Kidney (tissue), 14 donors: ENCODE measurements around the gene DUT. TPM values are rescaled to one million over a fixed set of nuclear protein-coding genes. Genes with fewer than 3 reads are reported as not detected.

Experiments
- DNase-seq, 5 donors: peaks; one replicate each; pipeline ENCODE4 v3.0.0-alpha.2; 2013 to 2020
- FAIRE-seq: peaks from 2 replicates; lab custom pipeline; 2012; peaks lifted over from hg19 to GRCh38; lab: Jason Lieb, UNC
- H3K27ac ChIP-seq, 2 donors: one replicate each; pipeline ENCODE4 v1.7.0; 2013; ENCODE audit warnings: low read depth in 2 of 2, low read length in 2 of 2, inconsistent platforms in 1 of 2
- H3K27me3 ChIP-seq: one replicate; pipeline ENCODE4 v1.7.1; 2013; ENCODE audit warnings: low read length, inconsistent platforms; ENCODE audit not compliant: control insufficient read depth, insufficient read depth
- H3K36me3 ChIP-seq, 3 donors: one replicate each; pipeline versions ENCODE4 v1.7.0 to v1.7.1; 2013; ENCODE audit warnings: low read length in 3 of 3, control low read depth in 1 of 3, inconsistent platforms in 1 of 3; ENCODE audit not compliant: insufficient read depth in 3 of 3, control insufficient read depth in 2 of 3
- H3K4me1 ChIP-seq, 3 donors: one replicate each; pipeline versions ENCODE4 v1.7.0 to v1.7.1; 2013; ENCODE audit warnings: low read length in 3 of 3, inconsistent platforms in 1 of 3, low read depth in 1 of 3; ENCODE audit not compliant: control insufficient read depth in 2 of 3, insufficient read depth in 2 of 3
- H3K4me3 ChIP-seq, 3 donors: one replicate each; pipeline versions ENCODE4 v1.7.0 to v1.8.1; 2013; ENCODE audit warnings: low read length in 3 of 3, control low read depth in 1 of 3, inconsistent platforms in 1 of 3
- H3K9ac ChIP-seq, 3 donors: one replicate each; pipeline versions ENCODE4 v1.7.0 to v1.7.1; 2013; ENCODE audit warnings: low read length in 3 of 3, control low read depth in 1 of 3, inconsistent platforms in 1 of 3
- H3K9me3 ChIP-seq, 3 donors: one replicate each; pipeline versions ENCODE4 v1.7.0 to v1.7.1; 2013; ENCODE audit warnings: low read length in 3 of 3, control low read depth in 1 of 3, inconsistent platforms in 1 of 3; ENCODE audit not compliant: control insufficient read depth in 2 of 3, insufficient read depth in 1 of 3
- CTCF ChIP-seq: IDR thresholded peaks from 3 replicates; pipeline ENCODE4 v1.5.1; 2012; ENCODE audit warnings: mild to moderate bottlenecking, moderate library complexity, borderline replicate concordance; ENCODE audit not compliant: insufficient read depth; ENCODE audit errors: extremely low read depth
- intact Hi-C: fragments of 100-400 bp; cut with DNase I; formaldehyde crosslinking; loops from one replicate; pipeline ENCODE4 v1.11.1; 2022
- polyA plus RNA-seq: library from polyadenylated mRNA; stranded (reverse); fragments of 350-450 nt; fragmentation: Illumina TruSeq; extraction: RNeasy Lipid Tissue Mini Kit (QIAGEN cat#74804); gene quantifications from one replicate; pipeline ENCODE4 v1.2.3, GENCODE V29; 2014; ENCODE audit warnings: low read depth, low replicate concordance; ENCODE audit not compliant: insufficient read depth
- total RNA-seq: library from RNA; stranded (reverse); fragmentation: NEBNext Ultra II Directional; extraction: Animal tissue kit (Norgen Biotek cat#: 25700); gene quantifications from one replicate; pipeline ENCODE4 v1.2.1, GENCODE V29; 2021
- donor health status: control.
- donor health status: control.
- donor health status: control.
- donor health status: control.
- donor health status: control.
- donor health status: DM: yes; HTN: yes; CAD: no.
- donor health status: Normal renal cell carcinoma (clear cell type).

DUT gene
- total and polyA plus RNA-seq, 2 donors from 2014 or later = 85.6 to 95.5 TPM

GRCh38 chr15:48340111-48340510 lies 8.9 kb downstream of the DUT start:
- no peak overlapping the region for H3K9ac ChIP-seq
- H3K27me3 ChIP-seq = no peaks in the 10 kb centered on the region
- H3K4me1 ChIP-seq = no peaks in the 10 kb centered on the region
- FAIRE-seq (no peak), DNase-seq (no peak)
- no peaks in the 10 kb centered on the region for H3K9me3 ChIP-seq
- no peak for TF ChIP-seq CTCF
- H3K27ac ChIP-seq = no peak overlapping the region
- peaks cover 0 to 22% (median 13%) of the 10 kb centered on the region in 3 donors for H3K36me3 ChIP-seq
- intact Hi-C loops = no loop called here
- H3K4me3 ChIP-seq = no peak overlapping the region

- no peak overlapping the region for H3K9ac ChIP-seq
- peaks cover 0 to 15% (median 5%) of the 10 kb centered on the region in 3 donors for H3K36me3 ChIP-seq
- H3K4me3 ChIP-seq = no peak overlapping the region
- H3K4me1 ChIP-seq = no peaks in the 10 kb centered on the region
- no peaks in the 10 kb centered on the region for H3K9me3 ChIP-seq
- no peak for TF ChIP-seq CTCF
- DNase-seq = no peak
- H3K27me3 ChIP-seq = no peaks in the 10 kb centered on the region
- H3K27ac ChIP-seq = no peak overlapping the region
- no peak for FAIRE-seq
- intact Hi-C loops = no loop called here
Observed at GRCh38 chr15:48343865-48344264, 12.6 kb downstream of the DUT start.

- no peak overlapping the region for H3K4me3 ChIP-seq
- H3K9me3 ChIP-seq = no peaks in the 10 kb centered on the region
- FAIRE-seq (no peak), DNase-seq (no peak)
- peaks cover 0 to 13% (median 5%) of the 10 kb centered on the region in 3 donors for H3K36me3 ChIP-seq
- no peak for TF ChIP-seq CTCF
- H3K4me1 ChIP-seq = no peaks in the 10 kb centered on the region
- H3K27me3 ChIP-seq = no peaks in the 10 kb centered on the region
- H3K9ac ChIP-seq = no peak overlapping the region
- intact Hi-C loops = no loop called here
- no peak overlapping the region for H3K27ac ChIP-seq
Observed at GRCh38 chr15:48345516-48345915, 14.3 kb downstream of the DUT start.

- H3K27ac ChIP-seq = no peak overlapping the region
- H3K9me3 ChIP-seq = no peaks in the 10 kb centered on the region
- no peak overlapping the region for H3K9ac ChIP-seq
- H3K36me3 ChIP-seq = no peaks in the 10 kb centered on the region
- no peaks in the 10 kb centered on the region for H3K4me1 ChIP-seq
- TF ChIP-seq CTCF = peak; percentile 83
- peak in 3 of 5 donors; percentile 55 to 88 (median 68) for DNase-seq
- peak; percentile 90 for FAIRE-seq
- H3K27me3 ChIP-seq = no peaks in the 10 kb centered on the region
- no peak overlapping the region for H3K4me3 ChIP-seq
- intact Hi-C loops = no loop called here
Observed at GRCh38 chr15:48352474-48353072, 21.3 kb downstream of the DUT start.
